NCI-H2107 treated with DMSO at 0.1 percent for 48 hours (cell line): ENCODE measurements around the gene MGAM2.

ENCODE experiments used
- DNase-seq: peaks from one replicate; lab custom pipeline; 2025; ENCODE audit not compliant: unreplicated experiment; lab: John Stamatoyannopoulos, UW

Gene MGAM2

GRCh38 chr7:142114207-142114606 is 2.7 kb downstream of the MGAM2 start:
- no peak for DNase-seq

DNA sequence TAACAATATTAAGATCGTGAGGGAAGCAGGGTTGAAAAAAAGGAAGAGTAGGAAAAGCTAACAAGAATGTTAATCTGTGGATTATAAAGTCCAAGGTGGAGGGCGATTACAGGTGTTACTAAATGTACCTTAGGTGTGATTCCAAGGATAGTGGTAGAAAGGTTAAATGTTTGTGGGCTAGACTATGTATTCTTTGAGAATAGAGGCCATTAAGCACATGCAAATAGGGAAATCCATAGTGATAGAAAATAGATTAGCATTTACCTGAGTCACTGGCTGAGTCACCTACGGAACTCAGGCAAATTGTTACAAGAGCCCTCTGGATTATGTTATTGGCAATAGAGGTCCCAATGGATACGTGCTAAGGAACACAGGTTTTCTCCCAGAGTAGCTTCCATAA is 9.0 kb downstream of the MGAM2 start:
- no peak for DNase-seq

DNA sequence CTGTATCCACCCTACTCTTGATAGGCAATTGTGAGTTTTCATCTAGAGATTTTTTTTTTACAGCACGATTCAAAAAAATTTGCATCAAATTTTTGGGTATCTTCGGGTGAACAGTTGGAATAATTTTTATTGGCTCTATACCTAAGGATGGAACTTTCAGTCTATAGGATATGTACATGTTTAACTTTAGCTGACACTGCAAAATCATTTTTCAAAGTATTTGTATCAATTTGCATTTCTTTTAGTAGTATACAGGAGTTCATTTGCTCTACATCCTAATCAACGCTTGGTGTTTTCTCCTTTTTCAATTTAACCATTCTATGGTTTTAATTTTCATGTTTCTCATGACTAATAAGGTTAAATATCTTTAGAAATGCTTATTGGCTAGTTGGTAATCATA is 11.7 kb downstream of the MGAM2 start:
- no peak for DNase-seq

GRCh38 chr7:142125256-142125955 is 13.9 kb downstream of the MGAM2 start:
- DNase-seq = no peak

GRCh38 chr7:142130267-142130666 is 18.7 kb downstream of the MGAM2 start:
- DNase-seq = no peak

DNA sequence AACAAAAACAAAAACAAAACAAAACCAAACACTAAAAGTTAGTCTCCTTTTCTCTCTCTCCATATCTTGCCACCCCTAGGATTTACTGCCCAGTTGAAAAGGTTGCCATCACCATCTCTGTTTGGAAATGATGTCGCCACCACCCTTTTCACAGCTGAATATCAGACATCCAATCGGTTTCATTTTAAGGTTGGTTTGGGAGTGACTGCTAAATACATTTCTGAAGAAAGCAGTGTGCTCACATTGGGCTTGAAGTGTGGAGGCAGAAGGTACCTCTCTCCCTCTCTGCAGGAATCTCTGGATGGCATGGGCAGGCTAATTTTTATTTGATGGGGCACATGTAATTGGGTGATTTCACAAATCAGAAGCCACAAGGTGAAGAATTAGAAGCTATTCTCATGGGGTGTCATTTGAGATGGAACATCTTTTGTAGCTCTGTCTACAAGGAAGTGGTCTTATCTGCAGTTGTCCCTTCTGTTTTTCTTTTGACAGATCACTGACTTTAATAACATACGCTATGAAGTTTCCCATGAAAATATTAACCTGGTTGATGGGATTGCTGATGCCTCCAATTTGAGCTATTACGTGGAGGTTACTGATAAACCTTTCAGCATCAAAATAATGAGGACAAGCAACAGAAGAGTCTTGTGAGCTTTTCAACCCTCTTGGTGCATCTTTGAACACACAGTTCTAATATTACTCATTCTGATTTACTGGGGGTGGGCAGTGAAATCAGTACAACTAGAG is 20.1 kb downstream of the MGAM2 start:
- DNase-seq = no peak

DNA sequence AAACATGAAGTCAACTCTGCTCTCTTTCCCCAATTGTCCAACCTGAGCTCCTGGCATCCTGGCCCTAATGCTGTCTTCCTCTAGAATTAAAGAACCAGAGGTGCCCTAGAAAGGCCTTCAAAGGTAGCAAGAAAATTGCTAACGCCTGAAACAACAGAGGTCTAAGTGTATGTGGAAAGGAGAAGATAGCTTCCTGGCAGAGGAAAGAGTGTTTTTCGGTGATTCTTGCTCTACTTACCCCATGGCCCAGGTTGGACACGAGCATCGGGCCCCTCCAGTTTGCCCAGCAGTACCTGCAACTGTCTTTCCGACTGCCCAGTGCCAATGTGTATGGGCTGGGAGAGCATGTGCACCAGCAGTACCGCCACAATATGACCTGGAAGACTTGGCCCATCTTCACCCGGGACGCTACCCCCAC is 22.2 kb downstream of the MGAM2 start:
- DNase-seq = no peak

- no peak for DNase-seq
These were observed 23.4 kb downstream of the MGAM2 start for GRCh38 chr7:142134909-142135308.

DNA sequence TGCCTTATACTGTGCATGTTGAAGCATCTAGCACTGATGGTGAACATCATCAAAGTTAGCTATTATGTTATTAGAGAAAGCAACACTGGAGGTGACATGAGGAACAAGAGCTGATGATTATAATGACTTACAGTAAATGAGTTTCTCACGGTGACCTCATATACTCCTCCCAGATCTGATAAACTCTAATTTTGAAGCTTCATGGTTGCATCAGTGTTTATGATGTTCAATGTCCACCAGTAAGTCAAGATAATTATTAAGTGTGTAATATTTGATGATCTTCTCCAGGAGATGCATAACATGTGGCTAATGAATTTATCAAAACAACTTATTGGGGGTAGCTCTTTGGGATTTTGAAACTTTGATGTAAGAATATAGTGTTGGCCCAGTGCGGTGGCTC is 27.5 kb downstream of the MGAM2 start:
- no peak for DNase-seq

- no peak for DNase-seq
These were observed 28.3 kb downstream of the MGAM2 start for GRCh38 chr7:142139597-142140400.

GRCh38 chr7:142140401-142140959 is 29.0 kb downstream of the MGAM2 start:
- no peak for DNase-seq

GRCh38 chr7:142142702-142143101 is 31.2 kb downstream of the MGAM2 start:
- DNase-seq = no peak

GRCh38 chr7:142146124-142146523 is 34.6 kb downstream of the MGAM2 start:
- no peak for DNase-seq

DNA sequence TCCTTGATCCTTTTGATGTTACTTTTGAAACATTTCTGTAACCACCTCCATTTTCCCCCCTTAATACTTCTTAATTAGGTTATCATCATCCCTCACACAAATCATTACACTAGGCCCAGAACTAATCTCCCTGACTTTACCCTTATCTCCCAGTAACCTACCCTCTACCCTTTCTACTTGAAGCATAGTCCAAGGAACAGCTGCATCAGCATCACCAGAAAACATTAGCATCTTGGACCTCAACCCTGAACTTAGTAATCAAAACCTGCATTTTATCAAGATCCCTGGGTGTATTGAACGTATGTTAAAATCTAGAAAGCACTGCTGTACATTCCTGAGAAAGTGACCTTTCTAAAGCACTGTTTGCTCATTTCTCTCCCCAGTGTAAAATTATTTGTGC is 38.8 kb downstream of the MGAM2 start:
- no peak for DNase-seq

- DNase-seq = no peak
These were observed 39.4 kb downstream of the MGAM2 start for GRCh38 chr7:142150869-142151268.

GRCh38 chr7:142152076-142152475 is 40.6 kb downstream of the MGAM2 start:
- no peak for DNase-seq

DNA sequence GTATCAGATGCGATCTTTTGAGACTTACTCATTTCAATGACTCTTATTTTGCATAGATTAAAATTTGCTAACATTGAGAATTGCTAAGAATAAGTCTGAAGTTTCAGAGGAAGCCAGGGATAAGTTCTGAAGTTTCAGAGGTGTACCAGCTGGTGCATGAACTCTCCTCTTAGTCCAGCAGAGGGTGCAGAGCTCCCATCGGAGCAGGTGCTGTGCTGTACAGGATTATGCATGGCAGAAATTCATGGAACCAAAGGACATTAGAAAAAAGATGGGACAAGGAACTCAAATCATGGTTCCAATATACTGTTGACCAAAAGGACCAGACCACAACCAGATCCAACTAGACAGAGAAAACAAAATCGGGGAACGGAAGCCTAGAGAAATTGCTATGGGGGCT is 41.9 kb downstream of the MGAM2 start:
- DNase-seq = no peak

DNA sequence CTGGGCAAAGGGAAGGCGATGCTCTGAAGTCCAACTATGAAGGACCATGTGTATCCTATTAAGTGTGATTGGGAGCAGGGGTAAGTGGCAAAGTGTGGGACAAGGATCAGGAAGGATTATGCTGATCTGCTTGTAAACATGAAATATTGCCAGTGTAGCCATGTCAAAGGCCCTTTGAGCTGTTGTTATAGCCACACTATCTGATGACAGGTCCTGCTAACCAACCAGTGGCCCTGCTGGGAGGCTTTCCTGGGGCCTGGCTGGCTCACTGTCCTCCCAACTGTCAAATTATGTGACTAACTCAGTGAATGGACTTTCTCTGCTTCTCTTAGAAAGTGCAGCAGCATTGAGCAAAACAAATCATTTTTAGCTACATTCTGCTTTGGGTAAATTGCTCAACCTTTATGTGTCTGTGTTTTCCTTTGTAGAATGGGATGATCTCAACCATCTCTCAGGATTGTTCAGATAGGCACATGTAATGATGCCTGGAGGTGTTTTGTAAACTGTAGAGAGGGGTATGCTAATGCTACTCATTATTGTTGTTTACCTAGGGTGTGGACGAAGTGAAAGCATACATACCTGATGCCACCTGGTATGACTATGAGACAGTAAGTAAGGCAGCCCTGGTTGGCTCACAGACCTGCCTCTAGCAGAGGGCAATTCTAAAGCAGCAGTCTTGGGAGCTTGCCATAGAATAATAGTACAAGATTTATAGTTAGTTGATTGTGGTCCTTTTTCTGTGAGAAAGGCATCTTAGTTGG is 47.4 kb downstream of the MGAM2 start:
- DNase-seq = no peak

DNA sequence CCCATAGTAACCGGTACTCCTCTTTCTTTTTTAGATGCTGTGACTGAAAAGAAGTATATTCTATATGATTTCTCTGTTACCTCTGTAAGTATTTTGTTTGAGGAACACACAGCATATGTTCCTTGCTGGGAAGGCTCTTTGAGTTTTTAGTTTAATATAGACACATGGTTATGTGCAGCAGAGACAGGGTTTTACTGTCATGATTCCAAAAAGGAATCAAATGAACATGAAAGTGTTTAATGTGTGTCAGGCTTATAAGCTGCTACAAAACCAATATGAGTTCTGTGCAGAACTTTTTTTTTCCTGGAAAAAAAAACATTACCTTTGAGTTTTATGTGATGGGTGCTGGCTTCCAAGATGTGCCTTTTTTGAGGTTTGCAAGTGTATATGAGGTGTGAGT is 50.4 kb downstream of the MGAM2 start:
- DNase-seq = no peak

GRCh38 chr7:142168746-142169145 is 57.2 kb downstream of the MGAM2 start:
- DNase-seq = no peak

DNA sequence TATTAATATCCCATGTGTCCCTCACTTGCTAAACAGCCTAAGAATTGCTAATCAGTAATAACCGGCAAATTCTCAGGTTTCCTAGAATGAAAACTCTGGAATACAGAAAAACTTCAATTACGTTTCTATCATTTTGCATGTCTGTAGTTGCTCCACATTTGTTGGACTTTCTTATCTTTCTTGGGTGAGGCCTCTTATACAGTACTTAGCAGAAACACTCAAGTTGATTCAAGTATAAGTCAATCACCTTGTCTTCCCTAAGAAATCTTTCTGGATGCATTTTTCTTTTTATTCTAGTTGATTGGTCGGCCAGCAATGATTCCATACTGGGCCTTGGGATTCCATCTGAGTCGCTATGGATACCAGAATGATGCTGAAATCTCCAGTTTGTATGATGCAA is 61.4 kb downstream of the MGAM2 start:
- no peak for DNase-seq
